K562 (cell line): ENCODE measurements around the gene PTGR2. TPM values are rescaled to one million over a fixed set of nuclear protein-coding genes. Genes with fewer than 3 reads are reported as not detected.
A peak's percentile ranks its signal among the peaks of the same experiment; 100 is the strongest.

ENCODE experiments used
- ATF2 ChIP-seq: sonication (generic); formaldehyde crosslinking; IDR thresholded peaks from 2 replicates; pipeline ENCODE4 v1.8.1; 2022; ENCODE audit warnings: missing genetic modification reagents
- CBFA2T2 ChIP-seq: fragments of 450-650 bp; conservative IDR thresholded peaks from 2 replicates; pipeline ENCODE4 v1.6.1; 2017; ENCODE audit warnings: mild to moderate bottlenecking
- CHD7 ChIP-seq: fragments of 200-600 bp; sonication (generic); IDR thresholded peaks from one replicate; pipeline ENCODE4 v1.6.1; 2012; ENCODE audit warnings: mild to moderate bottlenecking, low read depth, low read length, inconsistent platforms
- ESRRA ChIP-seq: fragments of 450-650 bp; IDR thresholded peaks from 2 replicates; pipeline ENCODE4 v1.6.1; 2014; ENCODE audit warnings: low read depth, mild to moderate bottlenecking, moderate library complexity, borderline replicate concordance
- GTF2F1 ChIP-seq: IDR thresholded peaks from 2 replicates; pipeline ENCODE4 v1.6.1; 2011; ENCODE audit warnings: low read depth, low read length, improper control_type of control experiment
- NR2C2 ChIP-seq, 2 experiments: fragments of 200-800 bp in 1 of 2; sonication (Bioruptor generic) in 1 of 2; sonication (generic) in 1 of 2; formaldehyde crosslinking in 1 of 2; IDR thresholded peaks; 2 replicates each; pipeline versions ENCODE4 v1.6.1 to v1.8.0; 2016 to 2022; ENCODE audit warnings: mild to moderate bottlenecking in 1 of 2, missing compliant biosample characterization in 1 of 2, missing genetic modification characterization in 1 of 2, missing genetic modification reagents in 1 of 2
- RFX5 ChIP-seq: IDR thresholded peaks from 2 replicates; pipeline ENCODE4 v1.6.1; 2011; ENCODE audit warnings: low read depth, mild to moderate bottlenecking, improper control_type of control experiment, low read length
- ZBTB11 ChIP-seq, 3 experiments: fragments of 200-800 bp in 1 of 3; fragments of 250-450 bp in 1 of 3; fragments of 450-650 bp in 1 of 3; sonication (Bioruptor Pico) in 1 of 3; sonication (Bioruptor generic) in 1 of 3; formaldehyde crosslinking in 1 of 3; IDR thresholded peaks; 2 replicates each; pipeline versions ENCODE4 v1.6.1 to v1.8.0; 2016 to 2022; ENCODE audit warnings: mild to moderate bottlenecking in 2 of 3, missing genetic modification characterization in 2 of 3, missing compliant biosample characterization in 1 of 3, moderate library complexity in 1 of 3
- polyA plus RNA-seq, 8 experiments: library from polyadenylated mRNA; depleted of rRNA in 4 of 8; stranded (reverse) in 5 of 8; unstranded in 3 of 8; fragments of >200 nt; fragmentation: Nextera tagmentation in 2 of 8; fragmentation: Illumina TruSeq in 1 of 8; extraction: Ambion mirVana in 2 of 8; extraction: Trizol in 1 of 8; gene quantifications; 2 replicates each; pipeline versions ENCODE4 v1.2.1 to v1.2.3, GENCODE V29; 2011 to 2014; ENCODE audit warnings: inconsistent platforms in 1 of 8, missing spikeins in 1 of 8
- total RNA-seq, 7 experiments: library from RNA; depleted of rRNA in 6 of 7; stranded (reverse); fragments of >200 nt in 6 of 7; fragmentation: Illumina TruSeq in 2 of 7; extraction: Trizol in 2 of 7; gene quantifications; 2 replicates each; pipeline versions ENCODE4 v1.2.1 to v1.2.3, GENCODE V29; 2011 to 2021; ENCODE audit warnings: low replicate concordance in 1 of 7

PTGR2 gene
- total and polyA plus RNA-seq, 9 of the 15 experiments (the other 6 are each of a cell fraction or from before 2014, with no cell fraction given): 7.4 to 23.0 (median 13.0) TPM

GRCh38 chr14:73886449-73887317 lies 35.1 kb downstream of the PTGR2 start, which contains the start of gene ZNF410 (continued):
- TF ChIP-seq ZBTB11 (CRISPR knock-in tag; IDR thresholded peaks at IDR 0.05): peak; percentile 88 to 98 (median 97)
- no peak for TF ChIP-seq CHD7
- no peak for TF ChIP-seq CBFA2T2
- TF ChIP-seq NR2C2 (CRISPR knock-in tag; IDR thresholded peaks at IDR 0.05): no peak
- TF ChIP-seq NR2C2 (tag; IDR thresholded peaks at IDR 0.05): peak; percentile 63
- TF ChIP-seq ATF2 (CRISPR knock-in tag): peak; percentile 63; the same call in 1 of the 2 replicates
- TF ChIP-seq GTF2F1: 0 out of 2 replicates have a peak, but pooled peaks have one; percentile 24
- TF ChIP-seq ESRRA: no peak; the same call in 1 of the 2 replicates
- TF ChIP-seq RFX5: no peak
